Kidney tubule cell (primary cell): ENCODE measurements around the gene OPTC.
"Not testable (repeated sequence)": the region's sequence is repeated elsewhere in the genome, so short reads cannot be mapped to it uniquely, and the experiment has no call there.

ENCODE experiments used
- DNase-seq: peaks from one replicate; pipeline ENCODE4 v3.0.0-alpha.2; 2018; ENCODE audit warnings: low spot score

OPTC gene

DNA sequence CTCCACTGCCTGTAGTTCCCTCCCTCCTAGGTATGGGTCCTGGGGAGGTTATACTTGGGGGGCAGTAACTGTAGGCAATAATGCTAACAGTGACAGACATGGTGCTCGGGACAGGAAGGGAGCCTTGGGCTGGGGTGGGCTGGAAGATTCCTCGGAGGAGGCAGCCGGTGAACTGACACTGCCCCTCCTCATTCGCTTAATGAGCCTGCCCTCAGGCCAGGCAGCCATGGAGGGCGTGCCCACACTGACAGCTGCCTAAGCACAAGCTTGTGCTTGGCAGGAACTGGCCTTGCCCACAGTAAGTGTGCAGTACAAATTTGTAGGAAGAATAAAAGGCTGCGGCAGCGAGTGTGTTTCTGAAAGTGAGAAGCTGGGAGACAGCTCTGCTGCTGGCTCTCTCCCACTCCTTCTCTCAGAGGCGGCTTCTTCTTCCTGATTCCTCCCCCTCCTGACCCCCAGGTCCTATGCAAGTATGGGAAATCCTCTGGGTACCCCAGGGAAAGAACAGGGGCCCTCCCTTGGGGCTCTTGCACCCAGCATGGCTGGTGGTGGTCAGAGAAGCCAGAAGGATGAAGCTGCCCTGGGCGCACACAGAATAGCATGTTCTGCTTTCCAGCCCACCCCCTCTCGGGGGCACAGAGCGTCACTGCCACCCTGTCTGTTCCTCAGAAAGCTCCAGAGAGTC lies 23.6 kb downstream of the OPTC start:
- no peak for DNase-seq

DNA sequence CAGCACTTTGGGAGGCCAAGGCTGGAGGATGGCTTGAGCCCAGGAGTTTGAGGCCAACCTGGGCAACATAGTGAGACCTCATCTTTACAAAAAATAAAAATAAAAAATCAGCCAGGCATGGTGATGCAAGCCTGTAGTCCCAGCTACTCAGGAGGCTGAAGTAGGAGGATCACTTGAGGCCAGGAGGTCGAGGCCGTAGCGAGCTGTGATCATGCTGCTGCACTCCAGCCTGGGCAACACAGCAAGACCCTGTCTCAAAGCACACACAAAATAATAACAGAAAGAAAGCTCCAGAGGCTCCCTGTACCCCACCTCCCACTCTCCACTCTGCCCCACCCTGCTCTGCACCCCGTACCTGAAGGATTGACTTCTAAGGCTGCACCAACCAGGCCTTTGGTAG lies 24.2 kb downstream of the OPTC start:
- DNase-seq: not testable (repeated sequence)

DNA sequence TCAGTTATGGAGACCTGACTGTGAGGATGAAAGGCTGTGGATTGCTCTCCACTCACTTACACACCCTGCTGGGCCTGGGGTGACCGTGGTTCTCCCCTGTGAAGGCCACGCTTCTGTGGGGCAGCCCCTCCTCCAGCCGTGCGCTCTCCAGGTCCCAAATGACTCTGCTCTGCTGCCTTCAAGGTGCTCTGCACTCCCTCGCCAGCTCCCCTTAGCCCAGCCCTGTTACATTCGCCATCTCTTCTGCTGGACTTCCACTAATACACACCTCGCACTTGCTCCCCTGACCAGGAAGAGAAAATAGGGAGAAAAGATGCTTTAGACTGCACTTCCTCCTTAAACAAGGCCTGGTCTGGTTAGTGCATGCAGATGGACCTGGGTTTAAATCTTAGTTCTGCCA lies 24.6 kb downstream of the OPTC start:
- DNase-seq: no peak

DNA sequence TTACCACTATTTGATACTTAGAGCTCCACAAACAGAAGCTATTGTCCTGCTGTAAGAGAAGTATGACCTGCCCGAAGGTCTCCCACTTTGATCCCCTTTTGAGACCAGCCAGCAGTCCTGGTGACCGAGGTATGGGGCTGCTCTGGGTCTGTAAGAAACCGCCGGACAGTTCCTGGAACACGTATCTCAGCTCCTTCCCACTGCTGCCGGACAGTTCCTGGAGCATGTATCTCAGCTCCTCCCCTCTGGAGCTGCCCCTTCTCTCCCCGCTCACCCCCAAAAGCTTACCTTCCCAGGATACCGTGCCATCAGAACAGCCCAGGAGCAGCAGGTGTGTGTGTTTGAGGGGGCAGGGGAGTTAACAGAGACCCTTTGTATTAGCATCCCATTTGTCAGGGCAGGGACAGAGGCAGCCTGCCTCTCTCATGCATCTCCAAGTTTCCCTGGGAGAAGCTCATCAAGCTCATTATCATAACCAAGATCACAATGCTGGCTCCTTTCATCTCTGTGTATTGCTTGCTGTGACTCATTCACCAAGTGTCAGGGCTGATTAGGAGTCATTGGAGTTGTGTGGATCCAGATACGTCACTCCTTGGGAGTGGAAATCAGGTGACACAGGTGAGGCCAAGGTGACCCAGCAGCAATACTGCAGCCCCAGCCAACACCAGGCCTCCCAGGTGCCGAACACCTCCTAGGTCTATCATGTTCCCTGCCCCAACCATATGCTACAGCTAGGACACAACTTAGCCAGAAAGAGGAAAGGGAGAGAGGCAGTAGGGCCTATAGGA lies 25.3 kb downstream of the OPTC start:
- DNase-seq: peak; percentile 75

DNA sequence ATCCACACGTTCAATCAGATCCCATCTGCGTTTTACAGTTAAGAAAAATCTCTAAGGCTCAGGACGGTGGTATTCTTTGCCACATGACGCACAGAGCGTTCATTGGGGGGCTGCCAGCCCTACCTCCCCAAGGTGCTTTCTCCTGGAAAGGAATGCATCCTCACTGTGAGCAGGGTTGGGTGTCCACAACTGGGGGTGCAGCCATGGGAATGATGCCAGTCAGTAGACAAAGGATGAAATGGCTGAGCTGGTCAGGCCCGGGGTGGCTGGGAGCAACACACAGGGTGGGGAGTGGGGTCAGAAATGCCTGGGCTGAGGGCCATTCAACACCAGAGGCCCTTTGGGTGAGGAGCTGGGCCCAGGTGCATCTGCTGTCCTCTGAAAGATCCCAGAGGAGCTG lies 25.9 kb downstream of the OPTC start:
- no peak for DNase-seq

DNA sequence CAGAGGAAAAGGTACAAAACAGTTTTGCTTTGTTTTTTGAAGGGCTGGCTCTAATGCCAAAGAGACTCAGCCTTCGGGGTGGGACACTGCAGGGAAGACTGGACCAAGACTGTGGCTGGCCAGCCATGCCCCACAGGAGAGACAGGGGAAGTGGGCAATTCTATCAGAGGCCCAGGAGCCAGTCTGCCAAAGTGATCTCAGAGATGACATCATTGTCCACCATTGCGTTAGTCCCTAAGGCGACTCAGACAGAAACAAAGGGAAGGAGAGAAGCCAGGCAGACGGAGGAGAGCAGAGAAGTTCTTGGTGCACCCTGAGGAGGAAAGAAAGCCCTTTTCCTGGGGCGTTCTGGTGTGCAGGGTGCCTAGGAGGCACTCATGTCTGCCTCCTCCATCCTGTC lies 26.4 kb downstream of the OPTC start:
- DNase-seq: peak; percentile 77

DNA sequence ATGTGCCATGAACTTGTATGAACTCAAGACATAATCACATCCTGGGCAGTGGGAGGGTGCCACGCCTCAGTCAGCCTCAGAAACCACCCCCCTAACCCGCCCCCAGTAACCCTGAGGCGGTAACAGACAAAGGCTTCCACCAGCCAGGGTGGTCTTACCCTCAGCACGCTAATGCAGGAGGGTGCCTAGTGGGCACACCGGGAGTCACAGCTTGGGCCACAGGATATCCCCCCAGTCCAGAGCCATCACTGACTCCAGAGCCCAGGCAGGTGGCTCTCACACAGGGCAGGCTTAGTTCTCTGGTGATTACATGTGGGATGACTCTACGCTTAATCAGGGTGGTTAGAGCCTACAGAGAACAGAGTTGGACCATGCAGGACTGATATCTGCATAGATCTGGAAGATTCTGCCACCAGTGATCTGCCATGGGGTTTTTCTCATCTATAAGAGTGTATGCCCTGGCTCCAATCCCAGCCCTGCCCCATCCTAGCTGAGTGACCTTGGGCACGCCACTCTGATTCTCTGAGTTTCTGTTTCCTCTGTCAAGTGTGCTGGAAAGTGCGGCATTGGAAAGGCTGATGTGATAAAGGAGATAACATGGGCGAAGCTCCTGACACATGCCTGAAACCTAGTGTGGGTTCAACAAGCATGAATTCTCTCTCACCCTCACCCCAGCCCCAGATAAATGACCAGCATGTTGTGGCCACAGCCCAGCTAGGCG lies 27.3 kb downstream of the OPTC start:
- DNase-seq: no peak

DNA sequence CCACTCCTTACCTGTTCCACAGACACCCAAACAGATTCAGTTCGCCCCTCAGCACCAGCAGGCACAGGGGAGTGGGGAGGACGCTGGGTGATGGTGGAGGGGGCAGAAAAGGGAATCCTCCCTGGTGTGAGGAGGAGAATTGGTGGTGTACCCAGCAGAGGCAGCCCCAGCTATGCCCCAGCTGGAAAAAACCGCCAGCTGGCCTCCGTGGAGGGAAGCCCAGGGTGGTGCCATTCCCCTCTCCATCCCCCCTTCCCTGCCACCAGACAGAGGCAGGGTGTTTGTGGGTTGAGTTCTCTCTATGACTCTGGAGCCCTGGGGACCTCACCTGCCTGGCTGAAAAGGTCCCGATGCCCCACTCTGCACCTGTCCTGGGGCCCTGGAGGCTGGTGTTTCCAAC lies 27.9 kb downstream of the OPTC start:
- DNase-seq: no peak

DNA sequence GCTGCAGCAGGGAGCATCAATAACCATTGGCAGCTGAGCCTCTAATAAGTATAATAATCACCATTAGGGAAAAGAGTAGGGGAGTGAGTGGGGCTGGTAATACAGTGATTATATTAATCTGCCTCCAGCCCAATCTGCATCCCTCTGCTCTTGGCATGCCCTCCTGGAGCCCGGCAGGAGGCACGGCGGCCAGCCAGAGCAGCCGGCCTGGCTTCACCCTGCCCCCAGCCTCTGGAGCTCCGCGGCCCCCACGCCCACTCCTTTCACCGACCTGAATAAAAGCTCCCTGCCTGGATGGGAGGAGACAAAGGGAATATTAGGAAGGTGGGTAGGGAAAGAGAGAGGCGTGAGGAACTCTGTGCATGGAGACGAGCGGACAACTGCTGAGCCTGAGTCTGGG lies 28.3 kb downstream of the OPTC start:
- DNase-seq: no peak

DNA sequence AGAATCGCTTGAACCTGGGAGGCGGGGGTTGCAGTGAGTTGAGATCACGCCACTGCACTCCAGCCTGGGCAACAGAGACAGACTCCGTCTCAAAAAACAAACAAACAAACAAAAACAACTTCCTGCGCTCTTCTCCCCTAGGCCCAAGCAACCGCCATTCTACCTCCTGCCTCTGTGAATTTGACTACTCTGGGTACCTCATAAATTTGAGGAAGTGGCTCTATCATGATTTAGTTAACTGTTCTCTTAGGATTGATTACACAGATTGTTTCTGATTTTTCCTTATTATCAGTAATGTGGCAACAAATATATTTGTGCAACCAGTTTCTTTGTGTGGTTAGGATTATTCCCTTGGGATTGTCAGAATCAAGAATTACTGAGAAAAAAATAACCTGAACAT lies 29.7 kb downstream of the OPTC start:
- DNase-seq: no peak

DNA sequence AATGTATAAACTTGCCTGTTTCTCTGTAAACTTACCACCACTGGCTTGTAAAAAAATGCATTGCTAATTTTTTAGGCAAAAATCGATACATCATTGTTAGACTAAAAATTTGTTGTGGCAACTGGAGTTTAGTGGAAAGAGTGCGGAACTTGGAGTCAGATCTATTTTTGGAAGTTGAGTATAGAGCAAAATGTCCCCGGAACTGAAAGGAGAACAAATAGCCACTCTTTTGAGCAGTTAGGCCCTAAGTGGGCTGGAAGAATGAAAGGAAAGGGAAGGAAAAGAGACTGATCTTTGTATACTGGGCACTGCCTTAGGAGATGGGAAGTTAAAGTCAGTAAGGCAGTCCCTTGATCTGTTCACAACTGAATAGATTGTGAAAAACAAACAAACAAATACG lies 30.2 kb downstream of the OPTC start:
- no peak for DNase-seq

DNA sequence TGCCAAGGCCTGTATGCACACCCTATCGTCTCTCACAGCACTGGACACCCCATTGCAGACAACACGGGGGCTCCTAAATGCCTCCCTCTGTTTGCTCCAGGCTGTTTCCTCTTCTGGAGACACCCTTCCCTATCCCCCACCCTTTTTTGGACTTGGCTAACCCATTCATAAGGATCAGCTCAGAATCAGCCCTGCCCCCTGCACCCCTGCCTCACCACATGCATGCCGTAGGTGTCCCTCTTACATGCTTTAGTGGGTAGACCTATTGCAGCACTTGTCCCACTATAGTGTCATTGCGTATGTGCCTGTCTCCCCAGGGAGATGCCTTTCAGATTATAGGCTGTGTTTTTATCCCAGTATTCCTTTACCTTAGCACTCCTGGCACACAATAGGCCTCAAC lies 30.9 kb downstream of the OPTC start:
- no peak for DNase-seq

DNA sequence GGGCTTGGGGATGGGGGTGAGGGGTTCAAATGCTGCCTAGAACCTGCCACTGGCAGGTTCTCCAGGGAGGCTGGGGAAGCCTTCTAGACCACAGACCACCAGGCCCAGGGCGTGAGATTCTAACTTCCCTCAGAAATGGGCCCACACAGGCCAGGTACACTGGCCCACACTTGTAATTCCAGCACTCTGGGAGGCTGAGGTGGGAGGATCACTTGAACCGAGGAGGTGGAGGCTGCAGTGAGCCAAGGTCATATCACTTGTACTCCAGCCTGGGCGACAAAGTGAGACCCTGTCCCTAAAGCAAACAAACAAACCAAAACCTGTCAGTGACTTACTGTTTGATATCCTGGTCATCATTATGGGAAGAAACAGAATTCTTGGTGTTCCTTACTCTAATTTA lies 31.7 kb downstream of the OPTC start:
- no peak for DNase-seq

DNA sequence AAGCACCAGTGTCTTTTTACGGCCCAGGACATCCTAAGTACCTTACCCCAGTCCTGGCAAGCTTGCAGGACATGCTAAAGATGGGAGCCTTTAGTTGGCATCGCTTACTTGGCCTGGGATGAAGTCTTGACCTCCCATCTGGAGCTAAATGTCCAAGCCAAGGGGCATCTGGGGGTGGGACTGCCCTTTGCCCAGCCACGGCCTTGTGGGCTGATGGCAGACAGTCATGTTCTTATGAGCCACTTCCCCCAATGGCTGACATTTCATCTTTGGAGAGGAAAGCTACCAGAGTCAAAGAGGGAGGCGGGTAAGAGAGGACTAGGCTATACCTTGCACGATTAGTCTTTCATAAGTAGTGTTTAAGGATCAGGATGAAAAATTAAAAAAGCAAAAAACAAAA lies 32.2 kb downstream of the OPTC start:
- no peak for DNase-seq

DNA sequence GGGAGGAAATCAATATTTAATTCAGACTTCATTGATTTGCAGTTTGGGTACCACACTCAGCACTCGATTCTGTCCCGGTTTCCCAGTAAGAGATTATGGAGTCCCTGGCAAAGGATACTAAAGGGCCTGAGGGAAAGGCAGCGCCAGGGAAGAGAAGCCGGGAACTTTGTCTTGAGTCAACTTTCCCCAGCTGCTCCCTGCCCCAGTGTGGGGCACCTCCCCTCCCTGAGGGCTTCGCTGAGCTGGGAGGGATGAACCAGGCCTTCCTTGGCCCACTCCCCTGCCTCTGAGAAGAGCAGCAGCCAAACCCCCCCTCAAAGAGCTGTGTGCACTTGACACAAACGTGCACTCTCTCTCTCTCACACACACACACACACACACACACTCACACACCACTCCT lies 32.6 kb downstream of the OPTC start:
- no peak for DNase-seq

DNA sequence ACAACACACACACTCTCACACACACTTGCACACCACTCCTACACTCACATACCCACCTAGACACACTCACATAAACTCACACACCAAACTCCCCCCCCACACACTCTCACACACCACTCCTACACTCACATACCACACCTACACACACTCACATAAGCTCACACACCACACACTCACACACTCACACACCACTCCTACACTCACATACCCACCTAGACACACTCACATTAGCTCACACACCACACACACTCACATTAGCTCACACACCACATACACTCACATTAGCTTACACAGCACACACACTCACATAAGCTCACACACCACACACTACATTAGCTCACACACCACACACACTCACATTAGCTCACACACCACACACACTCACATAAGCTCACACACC lies 33.1 kb downstream of the OPTC start:
- no peak for DNase-seq

DNA sequence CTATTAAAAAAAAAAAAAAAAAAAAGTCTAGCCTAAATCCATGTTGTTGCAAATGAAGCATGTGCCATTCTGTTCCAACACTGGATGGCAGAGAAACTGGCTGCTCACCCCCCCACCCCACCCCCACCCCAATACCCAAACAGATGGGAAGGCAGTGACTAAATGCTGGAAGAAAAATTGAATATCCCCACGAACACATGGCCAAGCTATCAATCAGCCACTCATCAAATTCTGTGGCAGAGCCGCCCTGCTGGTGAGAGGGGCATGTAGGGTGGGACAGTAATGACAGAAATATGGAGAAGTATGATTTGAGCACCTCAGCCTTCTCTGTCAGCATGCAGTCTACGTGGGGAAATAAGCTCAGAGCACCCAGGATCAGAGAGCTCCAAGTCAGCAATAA lies 34.1 kb downstream of the OPTC start:
- DNase-seq: no peak

DNA sequence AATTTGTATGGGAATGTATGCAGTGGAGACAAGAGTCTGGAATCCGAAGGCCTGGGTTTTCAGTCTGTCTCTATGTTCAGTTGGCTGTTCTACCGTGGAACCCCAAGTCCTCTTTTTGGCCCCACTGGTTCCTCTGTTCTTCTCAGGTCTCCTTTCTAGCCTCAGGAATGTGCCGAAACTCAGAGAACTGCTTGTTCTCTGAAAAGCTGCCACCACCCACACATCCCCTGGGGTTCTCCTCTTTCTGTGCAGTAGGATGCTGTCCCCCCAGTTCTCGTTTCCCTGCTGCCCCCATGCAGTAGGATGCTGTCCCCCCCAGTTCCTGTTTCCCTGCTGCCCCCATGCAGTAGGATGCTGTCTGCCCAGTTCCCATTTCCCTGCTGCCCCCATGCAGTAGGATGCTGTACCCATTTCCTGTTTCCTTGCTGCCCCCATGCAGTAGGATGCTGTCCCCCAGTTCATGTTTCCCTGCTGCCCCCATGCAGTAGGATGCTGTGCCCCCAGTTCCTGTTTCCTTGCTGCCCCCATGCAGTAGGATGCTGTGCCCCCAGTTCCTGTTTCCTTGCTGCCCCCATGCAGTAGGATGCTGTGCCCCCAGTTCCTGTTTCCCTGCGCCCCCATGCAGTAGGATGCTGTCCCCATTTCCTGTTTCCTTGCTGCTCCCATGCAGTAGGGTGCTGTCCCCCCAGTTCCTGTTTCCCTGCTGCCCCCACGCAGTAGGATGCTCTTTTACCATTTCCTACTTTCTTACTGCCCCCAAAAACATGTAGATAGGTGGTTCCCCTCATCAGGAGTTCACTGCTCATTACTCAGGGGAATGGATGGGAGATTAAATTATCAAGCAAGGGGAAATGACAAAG lies 35.3 kb downstream of the OPTC start:
- DNase-seq: no peak

DNA sequence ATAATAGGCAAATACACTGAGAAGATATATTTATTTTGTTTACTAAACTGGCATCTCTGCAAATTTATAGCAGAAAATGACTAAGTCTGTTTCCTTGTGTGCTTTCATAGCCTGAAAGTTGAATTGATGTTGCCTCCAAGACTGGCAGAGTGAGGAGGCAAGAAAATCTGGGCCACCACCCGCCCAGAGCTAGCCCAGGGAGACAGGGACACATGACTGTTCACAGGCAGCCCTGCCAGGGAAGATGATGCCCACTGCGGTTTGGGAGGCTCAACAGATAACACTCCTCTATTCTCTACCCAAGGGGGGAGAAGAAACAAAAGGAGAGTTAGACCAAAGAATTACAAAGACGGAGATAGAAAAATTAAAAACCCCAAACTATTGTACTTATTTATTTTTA lies 37.1 kb downstream of the OPTC start:
- DNase-seq: no peak

DNA sequence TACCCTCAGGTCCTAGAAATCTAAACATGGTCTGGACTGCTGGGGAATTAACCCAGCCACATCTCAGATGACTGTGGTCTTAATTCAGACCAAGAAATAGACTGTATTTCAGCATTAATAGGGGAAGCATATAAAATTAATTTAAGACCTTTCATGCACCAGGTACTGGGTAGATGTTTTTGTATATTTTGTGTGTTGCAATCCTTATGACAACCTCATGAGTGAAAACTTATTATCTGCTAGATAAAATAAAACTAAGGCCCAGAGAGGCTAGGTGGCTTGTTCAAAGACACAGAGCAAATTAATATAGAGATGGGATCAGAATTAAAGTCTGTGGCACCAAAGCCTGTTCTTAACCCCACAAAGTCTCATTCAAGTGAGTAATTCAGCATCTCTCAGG lies 40.1 kb downstream of the OPTC start:
- DNase-seq: no peak

DNA sequence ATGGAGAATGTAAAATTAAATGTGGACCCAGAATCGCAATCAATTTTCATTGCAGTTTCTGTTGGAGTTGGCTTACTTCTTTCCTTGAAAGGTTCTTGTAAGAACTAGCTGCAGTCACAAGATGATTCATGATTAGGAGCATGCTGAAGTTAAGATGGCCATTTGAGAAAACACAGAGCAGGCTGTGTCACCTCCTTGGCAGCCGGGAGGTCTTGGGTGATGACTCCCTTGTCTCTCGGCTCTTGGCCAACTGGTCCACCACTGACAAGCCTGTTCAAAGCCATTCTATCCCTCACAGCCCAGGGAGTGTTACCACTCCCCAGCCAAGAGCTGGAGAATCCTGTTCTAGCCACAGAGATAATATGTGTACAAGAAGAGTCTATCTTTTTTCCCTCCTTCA lies 40.6 kb downstream of the OPTC start:
- DNase-seq: peak; percentile 91

DNA sequence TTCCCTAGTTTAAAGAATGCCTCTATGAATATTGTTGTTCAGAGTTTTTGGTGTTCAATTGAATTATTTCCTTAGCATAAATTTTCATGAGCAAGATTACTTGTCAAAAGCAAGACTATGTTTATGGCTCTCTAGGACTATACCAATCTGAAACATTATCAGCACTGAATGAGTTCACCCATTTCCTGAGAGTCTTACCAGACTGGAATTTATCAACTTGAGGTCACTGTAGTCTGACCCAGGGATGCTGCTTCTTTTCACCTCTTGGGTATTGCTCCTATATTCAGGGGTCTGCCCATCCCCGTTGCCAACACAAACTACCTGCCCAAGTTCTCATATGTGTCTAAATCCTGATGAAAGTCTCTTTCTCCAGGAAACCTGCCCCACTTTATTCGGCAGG lies 42.6 kb downstream of the OPTC start:
- DNase-seq: no peak
